Thoracic aorta (tissue), 2 donors: Measurements from ENCODE around the gene TAF10. TPM values are rescaled to one million over a fixed set of nuclear protein-coding genes. Genes with fewer than 3 reads are reported as not detected.

Source experiments
- ATAC-seq: fragments of 150-250 bp; one replicate; pipeline ENCODE4 v1.8.0; 2017; ENCODE audit warnings: low read depth; ENCODE audit not compliant: insufficient number of reproducible peaks, low FRiP score
- DNase-seq: peaks from one replicate; pipeline ENCODE4 v3.0.0-alpha.2; 2020; ENCODE audit warnings: low spot score
- H3K27ac ChIP-seq, 2 donors: fragments of 200-600 bp; sonication (generic); 1 replicate in 1 of 2; 2 replicates in 1 of 2; pipeline ENCODE4 v1.5.1; 2016; ENCODE audit warnings: mild to moderate bottlenecking in 2 of 2, moderate library complexity in 2 of 2
- H3K27me3 ChIP-seq: fragments of 200-600 bp; sonication (generic); replicated peaks from 2 replicates; pipeline ENCODE4 v1.6.0; 2016; ENCODE audit warnings: mild to moderate bottlenecking; ENCODE audit not compliant: insufficient read depth
- H3K36me3 ChIP-seq: fragments of 200-600 bp; sonication (generic); one replicate; pipeline ENCODE4 v1.5.1; 2016
- H3K4me1 ChIP-seq, 2 donors: fragments of 200-600 bp; sonication (generic); 1 replicate in 1 of 2; 2 replicates in 1 of 2; pipeline versions ENCODE4 v1.5.1 to v1.6.0; 2016; ENCODE audit warnings: low read depth in 2 of 2, mild to moderate bottlenecking in 1 of 2; ENCODE audit not compliant: control insufficient read depth in 1 of 2
- H3K4me3 ChIP-seq: fragments of 200-600 bp; sonication (generic); 2 replicates; pipeline ENCODE4 v1.5.1; 2016; ENCODE audit warnings: mild to moderate bottlenecking
- H3K9me3 ChIP-seq: fragments of 200-600 bp; sonication (generic); 2 replicates; pipeline ENCODE4 v1.5.1; 2016
- CTCF ChIP-seq: fragments of 200-600 bp; sonication (generic); IDR thresholded peaks from one replicate; pipeline ENCODE4 v1.5.1; 2019; ENCODE audit warnings: antibody characterized with exemption
- total RNA-seq, 2 donors: library from RNA; depleted of rRNA; stranded (reverse); fragments of >200 nt; gene quantifications; one replicate each; pipeline versions ENCODE4 v1.1.0 to v1.2.3, GENCODE V29; 2016

The TAF10 gene
- total RNA-seq, 2 donors from 2014 or later = 39.5 to 40.0 TPM

DNA sequence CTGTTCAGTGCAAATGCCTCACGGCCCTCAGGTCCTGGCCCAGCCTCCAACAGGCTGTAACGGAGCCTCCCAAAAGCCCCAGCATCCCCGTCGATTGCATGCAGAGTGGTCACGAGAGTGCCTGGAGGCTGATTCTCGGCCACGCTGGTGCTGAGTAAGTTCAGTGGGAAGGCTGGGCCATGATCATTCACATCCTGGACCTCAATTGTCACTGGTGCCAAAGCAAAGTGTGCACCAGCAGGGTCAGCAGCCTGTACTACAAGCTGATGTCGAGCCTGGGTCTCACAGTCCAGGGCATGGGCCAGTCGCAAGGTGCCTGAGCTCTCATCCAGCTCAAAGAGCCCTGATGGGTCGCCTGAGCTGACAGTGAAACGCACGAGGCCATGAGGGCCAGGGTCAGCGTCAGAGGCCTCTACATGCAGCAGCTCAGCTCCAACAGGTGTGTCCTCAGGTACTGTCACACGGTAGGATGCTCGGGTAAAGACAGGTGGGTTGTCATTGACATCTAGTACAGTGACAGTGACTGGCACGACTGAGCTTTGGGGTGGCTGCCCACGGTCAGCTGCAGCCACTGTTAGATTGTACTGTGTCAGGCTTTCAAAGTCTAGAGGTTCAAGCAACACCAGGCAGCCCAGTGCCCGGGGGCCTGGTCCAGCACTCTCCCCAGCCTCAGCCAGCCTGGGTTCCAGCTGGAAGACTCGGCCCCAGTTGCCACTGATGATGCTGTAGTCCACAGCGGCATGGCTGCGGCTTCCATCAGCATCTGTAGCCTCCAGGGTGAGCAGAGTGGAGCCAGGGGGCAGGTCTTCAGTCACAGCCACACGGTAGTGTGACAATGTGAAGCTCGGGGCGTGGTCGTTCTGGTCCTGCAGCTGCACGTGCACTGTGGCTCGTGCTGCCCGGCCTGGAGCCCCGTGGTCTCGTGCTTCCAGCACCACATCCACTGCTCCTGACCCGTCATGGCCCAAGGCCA lies 11.7 kb upstream of the TAF10 start:
- H3K27me3 ChIP-seq = no peaks in the 10 kb centered on the region
- no peak overlapping the region for H3K4me3 ChIP-seq
- DNase-seq = no peak
- ATAC-seq = no peak
- no peaks in the 10 kb centered on the region for H3K9me3 ChIP-seq
- TF ChIP-seq CTCF = no peak
- peaks cover under 1 to 9% of the 10 kb centered on the region in 2 donors for H3K4me1 ChIP-seq
- H3K36me3 ChIP-seq = peaks cover 36% of the 10 kb centered on the region
- no peak overlapping the region for H3K27ac ChIP-seq

DNA sequence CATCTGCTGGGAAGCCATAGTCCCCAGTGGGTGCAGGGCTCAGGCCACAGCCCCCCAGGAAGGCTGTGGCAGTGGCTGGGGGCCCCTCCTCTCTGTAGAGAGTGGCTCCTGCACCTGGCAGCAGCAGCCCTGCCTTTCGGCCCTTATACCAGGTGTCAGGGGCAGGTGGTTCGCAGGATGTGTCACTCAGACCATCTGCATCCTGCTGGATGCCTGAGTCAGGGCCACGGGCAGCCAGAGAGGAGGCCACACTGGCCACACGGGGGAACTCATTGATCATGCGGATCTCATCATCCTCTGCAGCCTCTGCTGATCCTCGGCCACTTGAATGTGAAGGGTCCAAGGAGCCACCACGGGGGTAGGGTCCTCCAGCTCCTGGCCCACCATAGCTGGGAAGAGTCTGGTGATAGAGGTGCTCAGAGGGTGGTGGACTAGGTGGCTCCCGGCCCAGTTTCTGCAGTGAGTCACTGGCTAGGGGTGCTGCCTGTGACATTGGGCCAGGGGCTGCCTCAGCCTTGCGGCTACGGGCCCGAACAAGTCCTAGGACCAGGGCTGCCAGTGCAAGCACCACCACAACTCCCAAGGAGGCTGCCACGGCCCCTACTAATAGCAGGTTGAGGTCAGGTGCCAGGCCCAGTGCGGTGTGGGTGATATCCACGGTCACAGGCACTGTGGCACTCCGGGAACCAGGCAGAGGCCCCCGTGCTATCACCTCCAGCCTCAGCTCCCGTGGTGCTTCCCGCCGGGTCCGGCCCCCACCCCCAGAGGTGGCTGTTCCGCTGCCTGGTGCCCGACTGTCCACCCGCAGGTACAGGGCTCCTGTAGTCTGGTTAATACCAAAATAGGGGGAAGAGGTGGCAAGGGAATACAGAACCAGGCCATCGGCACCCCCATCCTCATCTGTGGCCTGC lies 10.5 kb upstream of the TAF10 start:
- no peak for ATAC-seq
- H3K27me3 ChIP-seq = no peaks in the 10 kb centered on the region
- no peak overlapping the region for H3K27ac ChIP-seq
- DNase-seq = no peak
- TF ChIP-seq CTCF = no peak
- H3K4me1 ChIP-seq = peaks cover 12 to 21% of the 10 kb centered on the region in 2 donors
- no peak overlapping the region for H3K4me3 ChIP-seq
- H3K36me3 ChIP-seq = peaks cover 30% of the 10 kb centered on the region
- H3K9me3 ChIP-seq = no peaks in the 10 kb centered on the region

- no peak for ATAC-seq
- no peaks in the 10 kb centered on the region for H3K9me3 ChIP-seq
- no peaks in the 10 kb centered on the region for H3K27me3 ChIP-seq
- no peak for TF ChIP-seq CTCF
- H3K4me1 ChIP-seq = peaks cover 13 to 23% of the 10 kb centered on the region in 2 donors
- H3K27ac ChIP-seq = no peak overlapping the region
- H3K36me3 ChIP-seq = peaks cover 23% of the 10 kb centered on the region
- H3K4me3 ChIP-seq = no peak overlapping the region
- no peak for DNase-seq
These were observed 9.7 kb upstream of the TAF10 start for GRCh38 chr11:6621711-6622211.

- ATAC-seq = no peak
- H3K27ac ChIP-seq = no peak overlapping the region
- H3K36me3 ChIP-seq = peaks cover 18% of the 10 kb centered on the region
- DNase-seq = no peak
- H3K9me3 ChIP-seq = no peaks in the 10 kb centered on the region
- H3K27me3 ChIP-seq = no peaks in the 10 kb centered on the region
- peaks cover 13 to 23% of the 10 kb centered on the region in 2 donors for H3K4me1 ChIP-seq
- no peak for TF ChIP-seq CTCF
- no peak overlapping the region for H3K4me3 ChIP-seq
These were observed 8.6 kb upstream of the TAF10 start for GRCh38 chr11:6620636-6621035.
